ENCODE data around the gene PYDC2.
"Not testable (repeated sequence)": the region's sequence is repeated elsewhere in the genome, so short reads cannot be mapped to it uniquely, and the experiment has no call there.

The PYDC2 gene

DNA sequence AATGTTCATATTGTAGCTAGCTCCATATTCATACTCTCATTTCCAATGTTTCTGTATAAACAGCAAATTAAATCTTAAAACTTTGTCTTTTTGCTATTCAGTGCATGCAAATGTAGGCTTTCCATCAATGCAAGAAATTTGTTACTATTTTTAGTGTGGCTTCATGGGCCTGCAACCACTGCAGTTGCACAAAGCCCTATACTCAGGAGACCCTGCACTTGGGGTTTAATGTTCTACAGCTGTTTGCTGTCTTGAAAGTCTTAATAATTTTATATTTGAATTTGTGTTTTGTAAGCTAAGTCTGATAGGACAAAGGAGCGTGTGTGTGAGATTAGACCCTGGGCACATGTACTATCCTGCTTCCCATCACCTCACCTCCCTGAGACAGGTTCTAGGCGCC is 9.6 kb downstream of the PYDC2 start:
- DNase-seq (ENCODE audit: low read depth) = no peak

DNA sequence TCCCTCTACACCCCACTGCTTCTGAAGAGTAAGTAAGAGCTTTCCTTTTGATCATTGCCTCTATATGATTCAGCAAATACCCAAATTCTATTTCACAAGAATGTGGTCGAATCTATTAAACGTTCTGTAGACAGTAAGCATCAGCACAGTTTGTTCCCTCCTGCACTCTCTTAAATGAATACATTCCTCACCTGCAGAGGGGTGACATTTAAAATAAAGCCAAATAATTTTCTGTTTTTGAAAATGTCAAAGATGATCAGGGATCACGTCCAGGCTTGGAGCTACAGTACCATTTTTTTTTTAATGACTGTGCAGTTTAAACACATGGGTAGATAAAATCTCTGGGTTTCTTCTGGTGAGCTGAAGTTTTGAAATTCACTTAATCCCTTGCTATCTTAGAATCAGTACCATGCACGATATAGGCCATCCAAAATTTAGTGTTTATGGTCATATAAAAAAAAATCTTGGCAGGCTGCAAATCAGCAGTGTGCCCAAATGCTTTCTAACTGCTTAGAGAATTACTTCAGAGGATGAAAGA is 12.8 kb downstream of the PYDC2 start:
- DNase-seq (ENCODE audit: low read depth) = no peak

DNA sequence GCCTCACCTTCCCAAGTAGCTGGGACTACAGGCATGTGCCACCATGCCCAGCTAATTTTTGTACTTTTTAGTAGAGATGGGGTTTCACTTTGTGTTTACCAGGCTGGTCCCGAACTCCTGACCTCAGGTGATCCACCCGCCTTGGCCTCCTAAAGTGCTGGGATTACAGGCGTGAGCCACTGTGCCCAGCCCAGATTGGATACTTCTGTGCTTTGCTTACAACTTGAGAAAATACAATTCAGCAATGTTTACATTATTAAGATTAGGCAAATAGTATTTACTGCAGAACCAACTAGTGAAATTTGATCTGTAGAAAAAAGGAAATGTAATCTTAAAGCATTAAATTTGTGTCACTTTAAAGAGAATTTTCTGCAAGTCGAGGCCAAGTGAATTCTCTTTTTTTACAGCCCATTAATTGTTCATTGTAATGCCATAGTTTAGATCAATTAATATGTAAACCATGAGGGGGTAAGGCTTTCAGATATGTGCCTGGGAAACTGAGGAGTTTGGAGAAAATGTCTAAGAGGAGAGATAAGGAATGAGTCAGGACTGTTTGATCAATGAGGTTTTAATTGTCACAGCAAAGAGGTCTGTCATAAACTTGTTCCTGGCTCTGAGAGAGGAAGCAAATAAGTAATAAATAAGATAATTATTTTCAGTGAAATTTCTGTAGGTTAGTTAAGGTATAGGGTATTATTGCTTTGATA is 15.3 kb downstream of the PYDC2 start:
- no peak for DNase-seq (ENCODE audit: low read depth)

DNA sequence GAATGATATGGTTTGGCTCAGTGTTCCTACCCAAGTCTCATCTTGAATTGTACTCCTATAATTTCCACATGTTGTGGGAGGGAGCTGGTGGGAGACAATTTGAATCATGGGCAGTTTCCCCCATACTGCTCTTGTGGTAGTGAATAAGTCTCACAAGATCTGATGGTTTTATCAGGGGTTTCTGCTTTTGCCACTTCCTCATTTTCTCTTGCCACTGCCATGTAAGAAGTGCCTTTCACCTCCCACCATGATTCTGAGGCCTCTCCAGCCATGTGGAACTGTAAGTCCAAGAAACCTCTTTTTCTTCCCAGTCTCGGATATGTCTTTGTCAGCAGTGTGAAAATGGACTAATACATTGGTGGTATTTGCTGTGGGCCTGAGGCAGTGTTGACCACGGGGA is 23.0 kb downstream of the PYDC2 start:
- DNase-seq (ENCODE audit: low read depth) = not testable (repeated sequence)

DNA sequence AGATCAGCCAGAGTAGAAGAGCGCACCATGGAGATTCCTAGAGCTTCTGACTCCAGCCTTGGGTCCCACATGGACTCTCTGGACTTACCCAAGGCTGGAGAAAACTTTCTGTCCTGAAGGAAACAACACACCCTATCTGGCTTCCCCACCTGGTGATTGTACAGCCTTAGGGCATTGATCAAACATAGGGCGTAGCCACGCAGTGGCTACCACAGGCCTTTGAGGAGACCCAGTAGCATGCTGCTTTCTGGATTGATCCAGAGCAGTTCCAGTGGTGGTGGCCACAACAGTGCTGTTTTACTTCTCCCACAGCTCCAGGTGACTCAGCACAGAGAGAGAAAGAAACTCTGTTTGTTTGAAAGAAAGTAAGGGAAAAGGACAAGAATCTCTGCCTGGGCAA is 23.5 kb downstream of the PYDC2 start:
- no peak for DNase-seq (ENCODE audit: low read depth)

DNA sequence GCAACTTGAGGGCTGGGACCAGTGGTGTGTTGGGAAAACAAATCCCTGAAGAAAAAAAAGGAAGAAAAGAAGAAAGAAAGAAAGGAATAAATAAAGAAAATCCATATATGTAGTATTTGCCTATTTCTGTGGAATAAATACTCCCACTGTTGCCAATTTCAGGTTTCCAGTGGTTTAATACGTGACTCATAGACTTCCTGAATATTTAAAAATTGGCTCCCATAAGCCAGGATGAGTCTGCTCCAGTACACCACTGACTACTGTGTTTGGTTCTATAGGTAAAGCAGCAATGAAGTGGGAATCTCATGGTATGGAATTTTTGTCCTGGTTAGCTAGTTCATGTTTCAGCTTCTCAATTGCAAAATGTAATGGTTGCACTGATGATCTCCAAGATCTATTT is 31.6 kb downstream of the PYDC2 start:
- no peak for DNase-seq (ENCODE audit: low read depth)

DNA sequence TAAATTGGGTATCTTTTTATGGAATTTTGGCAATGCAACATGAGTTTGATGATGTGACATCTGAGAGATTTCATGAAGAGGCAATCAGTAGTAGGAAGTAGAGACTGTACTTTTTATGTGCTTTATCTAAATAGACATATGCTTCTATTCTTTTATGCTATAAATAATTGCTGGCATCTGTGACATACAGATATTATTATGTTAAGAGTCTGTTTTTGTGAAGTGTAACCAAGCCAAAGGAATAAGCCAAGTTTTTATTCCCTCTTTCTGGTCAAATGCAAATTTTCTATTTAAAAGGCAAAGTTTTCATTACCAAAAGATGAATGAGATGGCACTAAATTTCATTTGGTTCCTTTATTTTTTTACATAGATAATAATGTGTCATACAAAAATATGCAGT is 32.4 kb downstream of the PYDC2 start:
- DNase-seq (ENCODE audit: low read depth) = no peak

DNA sequence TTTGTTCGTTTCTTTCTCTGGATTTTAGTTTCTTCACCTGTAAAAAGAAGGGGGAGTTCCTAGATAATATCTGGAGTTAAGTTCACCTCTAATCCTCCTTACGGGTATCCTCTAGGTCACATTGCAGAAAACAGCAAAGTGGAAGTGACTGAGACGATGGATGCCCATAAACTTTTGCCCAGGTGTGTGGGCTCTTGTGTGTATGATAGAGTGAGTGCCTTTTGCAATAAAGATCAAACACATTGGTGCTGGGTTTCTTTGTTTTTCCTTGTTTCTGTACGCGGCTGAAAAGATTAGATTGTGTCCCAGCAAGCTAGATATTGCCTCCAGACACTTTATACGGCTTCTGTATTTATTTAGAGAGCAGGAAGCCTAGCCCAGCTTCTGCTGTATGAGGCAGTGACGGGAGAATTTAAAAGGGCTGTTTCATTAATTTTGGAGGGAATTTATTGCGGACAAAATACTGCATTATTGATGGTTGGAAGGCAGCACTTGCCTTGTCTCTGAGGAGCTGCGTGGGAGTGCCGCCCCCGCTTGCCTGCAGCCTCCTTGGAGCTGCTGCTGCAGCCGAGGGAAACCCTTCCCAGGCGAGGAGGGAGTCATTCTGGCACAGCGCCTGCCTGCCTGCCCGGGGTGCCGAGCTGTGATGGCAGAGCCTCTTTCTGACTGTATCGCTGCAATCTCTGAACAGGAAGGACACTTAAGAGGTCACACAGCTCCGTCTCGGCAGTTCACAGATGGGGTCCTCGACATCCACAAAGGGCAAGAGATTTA is 38.5 kb downstream of the PYDC2 start:
- no peak for DNase-seq (ENCODE audit: low read depth)

DNA sequence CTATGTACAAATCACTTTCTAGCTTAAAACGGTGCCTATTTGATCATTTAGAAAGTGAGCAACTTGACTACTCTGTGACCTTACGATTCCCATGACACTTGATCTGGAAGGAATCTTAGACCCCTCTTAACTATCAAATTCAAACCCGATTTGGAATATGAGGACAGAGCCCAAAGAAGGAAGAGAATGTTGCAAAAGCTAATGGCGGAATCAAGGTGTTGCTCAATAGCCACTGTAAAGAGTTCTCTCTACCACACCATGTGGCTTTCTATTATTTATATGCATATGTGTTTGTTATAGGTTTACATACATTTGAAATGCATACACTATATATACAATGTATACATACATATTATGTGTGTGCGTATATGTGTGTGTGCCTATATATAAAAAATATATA is 39.9 kb downstream of the PYDC2 start:
- no peak for DNase-seq (ENCODE audit: low read depth)

DNA sequence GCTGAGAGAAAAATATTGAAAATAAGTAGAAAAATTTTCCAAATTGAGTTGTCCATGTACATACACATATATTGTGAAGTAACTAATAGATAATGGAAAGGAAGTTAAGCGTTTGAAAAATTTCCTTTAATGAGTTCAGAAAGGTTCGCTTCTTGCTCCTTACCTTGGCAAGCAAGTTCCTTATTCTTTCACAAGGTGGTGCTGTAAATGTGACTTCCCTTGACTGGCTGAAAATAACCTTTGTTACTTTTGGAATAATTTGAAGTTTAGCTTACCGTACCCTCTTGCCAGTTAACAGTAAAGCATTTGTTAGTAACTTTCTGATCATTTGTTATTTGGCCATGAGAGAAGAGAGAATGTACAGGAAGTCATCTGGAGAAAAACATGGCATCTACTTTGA is 41.6 kb downstream of the PYDC2 start:
- no peak for DNase-seq (ENCODE audit: low read depth)

DNA sequence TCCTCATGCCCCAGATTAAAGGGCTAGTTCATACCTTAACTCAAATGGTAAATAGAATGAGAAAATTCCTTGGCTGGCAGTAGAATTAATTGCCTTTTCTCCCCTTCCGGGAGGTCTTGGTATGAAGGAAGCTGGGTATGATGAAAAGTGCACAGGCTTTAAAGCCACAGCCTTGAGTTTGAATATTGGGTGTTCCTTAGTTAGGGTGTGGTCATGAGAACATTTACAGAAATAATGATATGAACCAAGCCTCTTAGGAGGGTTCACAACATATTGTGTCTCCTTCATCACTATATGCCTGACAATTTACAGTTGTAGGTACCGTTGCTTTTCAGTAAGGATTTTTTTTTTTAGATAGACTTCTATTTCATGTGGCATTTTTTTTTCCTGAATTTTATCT is 48.1 kb downstream of the PYDC2 start:
- no peak for DNase-seq (ENCODE audit: low read depth)
